ENCODE data around the gene GPR42. TPM values are rescaled to one million over a fixed set of nuclear protein-coding genes. Genes with fewer than 3 reads are reported as not detected.
"Not testable (repeated sequence)": the region's sequence is repeated elsewhere in the genome, so short reads cannot be mapped to it uniquely, and the experiment has no call there.

The GPR42 gene
- polyA plus RNA-seq, 4 donors = 0.33 TPM; not detected in 3

DNA sequence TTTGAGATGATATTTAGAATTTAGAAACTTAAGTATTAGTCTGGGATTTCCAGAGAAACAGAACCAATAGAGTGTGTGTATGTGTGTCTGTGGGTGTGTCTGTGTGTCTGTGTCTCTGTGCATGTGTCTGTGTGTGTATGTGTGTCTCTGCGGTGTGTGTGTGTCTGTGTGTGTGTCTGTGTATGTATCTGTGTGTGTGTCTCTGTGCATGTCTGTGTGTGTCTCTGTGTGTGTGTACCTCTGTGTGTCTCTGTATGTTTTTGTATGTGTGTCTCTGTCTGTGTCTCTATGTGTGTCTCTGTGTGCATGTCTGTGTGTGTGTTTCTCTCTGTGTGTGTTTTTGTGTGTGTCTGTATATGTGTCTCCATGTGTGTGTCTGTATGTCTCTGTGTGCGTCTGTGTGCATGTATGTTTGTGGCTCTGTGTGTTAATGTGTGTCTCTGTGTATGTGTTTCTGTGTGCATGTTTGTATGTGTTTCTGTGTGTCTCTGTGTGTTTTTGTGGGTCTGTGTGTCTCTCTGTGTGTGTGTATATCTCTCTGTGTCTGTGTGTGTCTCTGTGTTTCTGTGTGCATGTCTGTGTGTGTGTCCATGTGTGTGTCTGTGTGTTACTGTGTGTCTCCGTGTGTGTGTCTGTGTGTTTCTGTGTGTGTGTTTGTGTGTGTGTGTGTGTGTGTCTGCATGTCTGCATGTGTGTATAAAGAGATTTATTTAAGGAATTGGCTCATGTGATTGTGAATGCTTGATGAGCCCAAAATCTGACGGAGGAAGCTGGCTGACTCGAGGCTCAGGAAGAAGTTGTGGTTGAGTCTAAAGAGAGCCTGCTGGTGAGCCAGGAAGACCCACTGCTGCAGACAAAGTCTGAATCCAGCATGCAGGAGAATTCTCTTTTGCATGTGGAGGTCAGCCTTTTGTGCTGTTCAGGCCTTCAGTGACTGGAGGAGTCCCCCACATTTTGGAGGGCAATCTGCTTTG lies 22.2 kb downstream of the GPR42 start:
- no peak for DNase-seq (ENCODE audit: low read depth in 4 of 4, low spot score in 3 of 4)

DNA sequence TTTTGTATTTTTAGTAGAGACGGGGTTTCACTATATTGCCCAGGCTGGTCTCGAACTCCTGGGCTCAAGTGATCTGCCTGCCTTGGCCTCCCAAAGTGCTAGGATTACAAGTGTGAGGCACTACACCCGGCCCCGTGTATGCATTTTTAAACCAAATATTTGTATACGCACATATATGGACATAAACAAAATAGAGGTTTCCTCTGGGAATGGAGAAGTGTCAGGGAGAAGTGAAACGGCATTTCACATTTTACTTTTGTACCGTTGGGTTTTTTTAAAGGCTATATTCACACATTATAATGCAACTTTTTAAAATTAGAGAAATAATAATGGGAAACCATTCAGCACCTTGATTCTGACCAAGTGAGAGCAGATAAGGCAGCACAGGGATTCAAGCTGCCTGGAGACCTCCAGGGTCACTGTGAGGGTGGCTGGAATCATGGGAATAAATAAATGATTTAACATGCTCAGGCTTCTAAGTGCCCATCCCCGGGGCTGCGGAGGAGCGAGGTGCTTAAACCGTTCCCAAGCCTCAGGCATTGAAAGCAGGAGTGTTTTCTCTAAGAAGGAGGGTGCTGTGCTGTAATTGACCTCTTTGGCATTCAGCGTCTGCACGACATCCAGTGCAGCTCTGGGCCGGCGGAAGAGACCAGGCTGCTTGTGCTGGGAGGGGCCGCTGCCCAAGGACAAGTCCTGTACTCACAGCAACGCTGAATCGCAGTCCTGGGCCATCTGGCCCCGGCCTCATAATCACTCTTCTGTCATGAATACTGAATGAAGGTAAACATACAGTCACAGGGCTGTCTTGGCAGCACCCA lies 24.7 kb downstream of the GPR42 start:
- no peak for DNase-seq (ENCODE audit: low read depth in 4 of 4, low spot score in 3 of 4)

DNA sequence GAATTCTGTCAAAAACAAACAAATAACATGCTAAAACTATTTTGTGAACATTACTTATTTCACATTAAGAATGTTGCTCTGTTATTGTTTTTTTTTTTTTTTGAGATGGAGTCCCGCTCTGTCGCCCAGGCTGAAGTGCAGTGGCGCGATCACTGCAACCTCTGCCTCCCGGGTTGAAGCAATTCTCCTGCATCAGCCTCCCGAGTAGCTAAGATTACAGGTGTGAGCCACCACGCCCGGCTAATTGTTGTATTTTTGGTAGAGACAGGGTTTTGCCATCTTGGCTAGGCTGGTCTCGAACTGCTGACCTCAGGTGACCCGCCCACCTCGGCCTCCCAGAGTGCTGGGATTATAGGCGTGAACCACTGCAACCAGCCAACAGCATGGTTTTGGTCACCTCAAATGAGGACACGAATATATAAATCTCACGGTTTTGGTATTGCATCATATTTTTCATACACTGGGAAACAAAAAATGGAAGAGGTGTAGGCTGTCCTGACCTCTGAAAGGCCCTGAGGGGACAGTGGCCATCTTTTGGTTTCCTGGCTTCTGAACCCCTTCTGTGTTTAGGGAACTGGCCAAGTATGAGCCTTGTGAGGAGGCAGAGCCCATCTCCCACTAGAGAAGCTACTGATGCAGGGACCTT lies 25.5 kb downstream of the GPR42 start:
- DNase-seq (ENCODE audit: low read depth in 4 of 4, low spot score in 3 of 4) = no peak

DNA sequence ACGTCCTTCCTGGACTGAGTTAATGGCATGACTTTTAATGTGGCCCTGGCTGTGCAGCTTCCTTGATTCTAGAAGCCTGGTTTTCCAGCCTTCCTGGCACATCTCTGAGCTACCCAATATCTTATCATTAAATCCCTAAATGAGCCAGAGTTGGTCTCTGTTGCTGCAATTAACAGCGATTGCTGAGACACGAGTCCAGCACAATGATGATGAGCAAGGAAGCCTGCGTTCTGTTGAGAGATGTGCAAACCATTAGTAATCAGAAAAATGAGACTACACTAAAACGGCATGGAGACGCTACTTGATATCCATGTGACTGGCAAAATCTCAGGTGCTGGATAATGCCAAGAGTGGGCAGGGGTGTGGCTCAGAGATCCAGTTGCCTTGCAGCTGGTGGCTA lies 26.2 kb downstream of the GPR42 start:
- no peak for DNase-seq (ENCODE audit: low read depth in 4 of 4, low spot score in 3 of 4)

DNA sequence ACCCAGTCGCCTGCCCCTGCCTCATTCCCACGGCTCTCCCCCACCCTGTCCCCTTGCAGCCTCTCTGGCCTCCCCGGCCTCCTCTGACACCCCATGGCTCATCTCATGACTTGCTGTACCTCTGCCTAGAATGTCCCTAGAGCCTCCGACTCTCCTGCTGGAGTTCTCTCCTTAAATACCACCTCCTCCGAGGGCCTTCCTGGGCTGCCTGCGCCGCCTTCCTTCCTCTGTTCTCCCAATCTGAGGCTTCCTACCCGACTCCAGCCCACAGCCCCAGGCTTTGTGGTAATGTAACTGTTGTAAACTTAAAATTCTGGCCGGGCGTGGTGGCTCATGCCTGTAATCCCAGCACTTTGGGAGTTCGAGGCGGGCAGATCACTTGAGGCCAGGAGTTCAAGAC lies 27.7 kb downstream of the GPR42 start:
- no peak for DNase-seq (ENCODE audit: low read depth in 4 of 4, low spot score in 3 of 4)

DNA sequence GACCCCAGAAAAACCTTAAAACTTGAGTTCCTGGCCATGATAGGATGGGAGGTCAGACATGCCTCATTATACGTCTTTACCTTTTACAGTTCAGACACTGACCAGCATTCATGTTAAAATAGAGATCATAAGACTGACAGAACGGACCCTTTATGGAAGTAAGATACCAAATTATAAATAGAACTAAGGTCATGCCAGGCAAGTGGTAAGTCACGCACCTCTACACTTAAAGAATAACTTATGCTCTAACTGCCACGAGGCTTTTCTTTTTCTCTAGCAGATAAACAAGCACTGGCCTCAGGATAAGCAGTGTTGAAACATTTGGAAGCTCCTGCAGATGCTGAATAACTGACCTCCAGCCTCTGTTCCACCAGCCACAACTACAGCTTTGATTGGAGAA lies 28.4 kb downstream of the GPR42 start:
- DNase-seq (ENCODE audit: low read depth in 4 of 4, low spot score in 3 of 4) = no peak

DNA sequence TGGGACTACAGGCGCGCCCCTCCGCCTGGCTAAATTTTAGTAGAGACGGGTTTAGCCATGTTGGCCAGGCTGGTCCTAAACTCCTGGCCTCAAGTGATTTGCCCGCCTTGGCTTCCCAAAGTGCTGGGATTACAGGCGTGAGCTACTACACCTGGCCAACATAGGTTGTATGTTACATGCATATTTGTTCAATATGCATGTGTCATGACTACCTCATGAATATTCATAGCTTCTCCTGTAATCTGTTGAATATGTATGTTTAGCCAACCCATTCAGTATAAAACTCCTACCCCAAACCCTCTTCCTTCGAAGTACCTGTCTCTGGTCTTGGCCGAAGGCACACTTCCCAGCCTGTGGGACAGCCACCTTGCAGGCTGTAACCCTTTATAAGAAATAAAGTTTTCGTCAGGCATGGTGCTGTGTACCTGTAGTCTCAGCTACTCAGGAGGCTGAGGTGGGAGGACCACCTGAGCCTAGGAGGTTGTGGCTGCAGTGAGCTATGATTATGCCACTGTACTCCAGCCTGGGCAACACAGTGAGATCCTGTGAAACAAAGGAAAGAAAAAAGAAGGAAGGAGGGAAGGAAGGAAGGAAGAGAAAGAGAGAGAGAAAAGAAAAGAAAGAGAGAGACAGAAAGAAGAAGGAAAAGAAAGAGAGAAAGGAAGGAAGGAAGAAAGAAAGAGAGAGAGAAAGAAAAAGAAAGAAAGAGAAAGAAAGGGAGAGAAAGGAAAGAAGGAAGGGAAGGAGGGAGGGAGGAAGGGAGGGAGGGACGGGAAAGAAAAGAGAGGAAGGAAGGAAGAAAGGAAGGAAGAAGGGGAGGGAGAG lies 29.3 kb downstream of the GPR42 start:
- DNase-seq (ENCODE audit: low read depth in 4 of 4, low spot score in 3 of 4) = no peak

DNA sequence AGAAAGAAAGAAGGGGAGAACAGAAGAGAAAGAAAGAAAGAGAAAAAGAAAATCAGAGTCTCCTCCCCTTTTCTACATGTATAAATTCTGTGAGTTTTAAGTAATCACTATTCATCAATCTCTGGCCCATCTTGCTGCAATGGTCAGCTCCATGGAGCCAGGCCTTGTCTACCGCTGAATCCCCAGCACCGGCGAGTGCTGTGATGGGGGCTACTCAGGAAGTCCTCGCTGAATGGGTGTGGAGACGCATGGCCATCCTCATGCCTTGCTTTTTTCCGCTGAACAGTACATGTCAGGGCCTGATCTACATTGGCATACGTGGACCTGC lies 29.9 kb downstream of the GPR42 start:
- no peak for DNase-seq (ENCODE audit: low read depth in 4 of 4, low spot score in 3 of 4)

DNA sequence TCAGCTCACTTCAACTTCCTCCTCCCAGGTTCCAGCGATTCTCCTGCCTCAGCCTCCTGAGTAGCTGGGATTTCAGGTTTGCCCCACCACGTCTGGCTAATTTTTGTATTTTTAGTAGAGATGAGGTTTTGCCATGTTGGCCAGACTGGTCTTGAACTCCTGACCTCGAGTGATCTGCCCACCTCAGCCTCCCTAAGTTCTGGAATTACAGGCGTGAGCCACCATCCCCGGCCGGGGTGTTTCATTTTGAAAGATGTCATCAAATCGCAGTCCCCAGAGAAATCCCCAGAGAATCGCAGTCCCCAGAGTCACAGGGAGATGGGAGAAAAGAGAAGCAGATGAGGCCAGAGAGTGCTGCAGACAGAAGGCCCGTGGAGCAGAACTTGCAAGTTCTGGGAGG lies 30.5 kb downstream of the GPR42 start:
- not testable (repeated sequence) for DNase-seq (ENCODE audit: low read depth in 4 of 4, low spot score in 3 of 4)

DNA sequence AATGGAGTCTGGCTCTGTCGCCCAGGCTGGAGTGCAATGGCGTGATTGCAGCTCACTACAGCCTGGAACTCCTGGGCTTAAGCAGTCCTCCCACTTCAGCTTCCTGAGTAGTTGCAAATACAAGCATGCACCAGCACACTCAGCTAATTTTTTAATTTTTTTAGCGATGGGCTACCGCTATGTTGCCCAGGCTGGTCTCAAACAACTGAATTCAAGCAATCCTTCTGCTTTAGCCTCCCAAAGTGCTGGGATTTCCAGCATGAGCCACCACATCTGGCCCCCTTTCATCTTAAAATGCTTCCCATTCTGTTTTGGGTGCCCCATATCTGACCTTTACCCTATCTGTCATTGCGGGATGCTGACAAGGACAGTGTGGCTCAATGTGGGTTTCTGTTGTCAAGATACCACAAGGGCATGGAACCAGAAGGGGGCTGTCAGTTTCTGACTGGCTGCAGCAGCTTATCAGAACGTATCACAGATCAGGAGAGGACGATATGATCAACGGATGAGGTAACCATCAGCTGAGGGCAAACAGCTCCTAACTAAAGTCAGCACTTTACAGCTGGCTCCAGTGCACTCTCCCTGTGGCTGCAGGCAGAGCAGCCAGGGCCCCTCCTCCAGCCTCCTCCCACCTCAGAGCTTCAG lies 32.4 kb downstream of the GPR42 start:
- DNase-seq (ENCODE audit: low read depth in 4 of 4, low spot score in 3 of 4) = no peak

DNA sequence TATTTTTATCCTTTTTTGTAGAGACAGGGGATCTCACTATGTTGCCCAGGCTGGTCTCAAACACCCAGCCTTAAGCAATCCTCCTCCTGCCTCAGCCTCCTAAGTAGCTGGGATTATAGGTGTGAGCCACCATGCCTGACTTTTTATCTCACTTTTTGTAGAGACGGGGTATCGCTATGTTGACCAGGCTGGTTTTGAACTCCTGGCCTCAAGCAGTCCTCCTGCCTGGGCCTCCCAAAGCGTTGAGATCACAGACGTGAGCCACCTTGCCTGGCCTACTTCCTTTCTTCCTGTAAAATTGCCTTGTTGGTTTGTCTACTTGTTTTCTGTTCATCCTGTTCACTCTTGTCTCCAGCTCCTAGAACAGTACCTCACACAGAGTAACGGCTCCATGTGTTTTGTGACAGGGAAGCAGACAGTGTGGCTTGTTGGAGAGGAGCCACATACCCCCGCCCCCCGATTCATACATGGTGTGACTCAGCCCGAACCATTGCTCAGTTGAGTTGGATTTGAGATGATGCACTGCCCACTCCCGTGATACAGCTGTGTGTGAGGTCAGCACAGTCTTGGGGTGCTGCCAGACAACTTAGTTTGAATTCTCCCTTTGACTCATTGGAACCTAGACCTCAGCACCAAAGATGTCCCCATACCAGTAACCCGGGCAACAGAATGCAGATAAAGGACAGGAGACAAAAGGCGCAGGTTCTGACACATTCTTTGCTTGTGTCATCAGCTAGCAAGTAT lies 34.2 kb downstream of the GPR42 start:
- no peak for DNase-seq (ENCODE audit: low read depth in 4 of 4, low spot score in 3 of 4)

DNA sequence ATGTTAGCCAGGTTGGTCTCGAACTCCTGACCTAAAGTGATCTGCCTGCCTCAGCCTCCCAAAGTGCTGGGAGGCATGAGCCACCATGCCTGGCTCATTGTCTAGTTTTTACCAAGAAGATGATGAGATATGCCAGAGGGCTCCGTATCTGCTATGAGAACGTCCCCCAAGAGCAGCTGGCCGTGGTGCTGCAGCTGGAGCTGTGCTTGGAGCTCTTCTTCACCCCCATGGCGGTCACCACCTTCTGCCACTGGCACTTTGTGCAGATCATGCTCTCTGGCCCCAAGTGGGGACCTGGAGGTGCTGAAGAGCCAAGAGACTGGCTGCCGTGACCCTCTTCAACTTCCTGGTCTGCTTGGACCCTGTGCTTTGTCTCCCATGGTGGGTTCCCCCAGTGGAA lies 36.8 kb downstream of the GPR42 start:
- no peak for DNase-seq (ENCODE audit: low read depth in 4 of 4, low spot score in 3 of 4)

DNA sequence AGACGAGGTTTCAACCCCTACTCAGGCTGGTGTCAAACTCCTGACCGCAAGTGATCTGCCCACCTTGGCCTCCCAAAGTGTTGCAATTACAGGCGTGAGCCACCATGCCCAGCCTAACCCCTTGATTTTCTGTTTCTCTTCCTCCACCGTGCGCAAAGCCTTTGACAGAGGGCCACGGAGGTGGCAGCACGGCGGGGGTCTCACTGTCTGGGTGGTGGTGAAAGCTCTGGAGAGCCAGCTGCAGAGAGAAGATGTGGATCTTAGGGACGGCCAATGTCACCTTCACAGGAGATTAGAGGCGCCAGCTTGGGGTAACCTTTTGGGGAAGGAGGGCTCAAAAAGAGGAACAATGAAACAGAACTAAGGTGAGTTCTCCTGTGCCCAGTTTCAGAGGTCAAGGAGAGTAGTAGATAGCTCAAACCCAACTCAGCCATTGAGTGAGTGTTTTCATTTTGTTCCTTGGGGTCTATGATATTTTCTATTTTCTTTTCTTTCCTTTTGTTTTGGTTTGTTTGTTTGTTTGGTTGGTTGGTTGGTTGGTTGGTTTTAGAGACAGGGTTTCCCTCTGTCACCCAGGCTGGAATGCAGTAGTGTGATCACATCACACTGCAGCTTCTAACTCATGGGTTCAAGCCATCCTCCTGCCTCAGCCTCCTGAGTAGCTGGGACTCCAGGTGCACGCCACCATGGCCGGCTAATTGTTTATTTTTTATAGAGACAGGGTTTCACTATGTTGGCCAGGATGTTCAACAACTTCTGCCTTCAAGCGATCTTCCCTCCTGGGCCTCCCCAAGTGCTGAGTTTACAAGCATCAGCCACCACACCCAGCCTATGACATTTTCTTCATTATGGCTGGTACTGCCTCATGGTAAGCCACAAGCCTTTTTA lies 37.7 kb downstream of the GPR42 start:
- DNase-seq (ENCODE audit: low read depth in 4 of 4, low spot score in 3 of 4) = no peak

DNA sequence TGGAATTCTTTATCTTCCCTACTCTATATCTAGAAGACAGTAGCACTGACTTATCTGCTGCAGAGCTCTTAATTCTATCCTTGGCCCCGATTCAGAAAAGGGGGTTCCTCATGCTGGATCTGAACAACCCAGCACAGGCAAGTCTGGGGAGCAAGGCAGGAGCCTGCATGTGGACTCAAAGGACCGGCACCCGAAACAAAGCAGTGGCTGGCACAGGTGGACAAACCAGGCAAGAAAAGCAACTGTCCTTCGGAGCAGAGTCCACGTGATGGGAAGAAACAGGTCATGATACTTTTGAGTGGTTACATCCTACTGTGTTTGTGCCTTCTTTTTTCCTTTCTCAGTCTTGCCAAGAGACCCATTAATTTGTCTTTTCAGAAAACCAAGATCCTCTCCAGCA lies 38.3 kb downstream of the GPR42 start:
- no peak for DNase-seq (ENCODE audit: low read depth in 4 of 4, low spot score in 3 of 4)

DNA sequence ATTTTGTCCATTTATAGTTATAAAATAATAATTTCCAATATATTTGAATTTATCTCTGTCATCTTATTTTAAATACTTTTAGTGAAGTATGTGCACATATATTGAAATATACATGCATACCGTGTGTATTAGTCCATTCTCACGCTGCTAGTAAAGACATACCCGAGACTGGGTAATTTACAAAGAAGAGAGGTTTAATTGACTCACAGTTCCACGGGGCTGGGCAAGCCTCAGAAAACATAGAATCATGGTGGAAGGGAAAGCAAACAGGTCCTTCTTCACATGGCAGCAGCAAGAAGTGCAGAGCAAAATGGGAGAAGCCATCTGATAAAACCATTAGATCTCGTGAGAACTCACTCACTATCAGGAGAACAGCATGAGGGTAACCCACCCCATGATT lies 39.6 kb downstream of the GPR42 start:
- DNase-seq (ENCODE audit: low read depth in 4 of 4, low spot score in 3 of 4) = no peak

DNA sequence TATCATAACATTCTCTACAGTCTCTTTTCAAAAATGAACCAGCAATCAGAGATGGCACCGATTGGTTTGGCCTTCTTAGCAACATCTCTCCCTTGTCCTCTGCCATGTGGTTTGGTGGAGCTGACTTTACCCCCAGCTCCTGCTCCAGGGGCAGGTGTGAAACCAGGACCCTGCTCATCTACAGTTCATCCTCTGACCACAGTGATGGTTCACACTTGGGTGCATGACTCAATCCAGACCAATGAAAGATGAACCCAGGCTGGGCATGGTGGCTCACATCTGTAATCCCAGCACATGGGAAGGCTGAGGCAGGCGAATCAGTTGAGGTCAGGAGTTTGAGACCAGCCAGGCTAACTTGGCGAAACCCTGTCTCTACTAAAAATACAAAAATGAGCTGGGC lies 43.6 kb downstream of the GPR42 start:
- no peak for DNase-seq (ENCODE audit: low read depth in 4 of 4, low spot score in 3 of 4)

DNA sequence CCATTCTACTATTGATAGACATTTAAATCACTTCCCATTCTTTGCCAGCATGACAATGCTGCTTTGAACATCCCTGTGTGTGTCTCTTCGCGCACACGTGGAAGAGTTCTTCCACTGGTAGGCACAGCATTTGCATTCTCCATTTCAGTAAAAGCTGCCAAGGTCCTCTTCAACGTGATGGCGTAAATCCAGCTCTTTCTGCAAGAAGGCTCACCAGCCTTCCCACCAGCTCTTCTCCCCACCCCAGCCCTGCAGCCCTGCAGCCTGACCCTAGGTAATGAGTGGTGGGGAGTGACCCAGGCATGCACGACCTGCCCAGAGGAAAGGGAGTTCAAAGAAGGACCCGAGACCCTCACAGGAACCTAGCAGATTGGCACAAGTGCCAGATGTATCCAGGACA lies 45.5 kb downstream of the GPR42 start:
- no peak for DNase-seq (ENCODE audit: low read depth in 4 of 4, low spot score in 3 of 4)

DNA sequence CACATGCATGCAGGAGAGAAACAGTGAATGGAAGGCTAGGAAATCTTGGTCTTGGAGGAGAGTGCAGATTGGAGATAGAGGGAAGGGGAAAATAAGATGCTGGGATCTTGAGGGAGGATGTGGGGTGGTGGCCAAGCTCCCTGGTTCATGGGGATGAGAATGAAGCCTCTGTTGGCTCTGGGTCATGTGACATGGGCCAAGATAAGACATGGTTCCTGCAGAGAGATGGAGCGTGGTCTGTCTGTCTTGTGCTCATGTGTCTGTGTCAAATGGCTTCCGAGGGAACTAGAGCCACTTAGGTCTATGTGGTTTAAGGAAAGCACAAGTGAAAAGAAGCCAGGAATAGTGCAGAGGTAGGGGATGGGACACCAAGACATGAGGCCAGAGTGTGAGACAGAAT lies 46.4 kb downstream of the GPR42 start:
- DNase-seq (ENCODE audit: low read depth in 4 of 4, low spot score in 3 of 4) = no peak

Measured in left renal pelvis (tissue), 4 donors.